Neural progenitor cell (in vitro differentiated cells): ENCODE results near the gene SLC22A23.

Experiments
- EZH2 ChIP-seq: fragments of 200-600 bp; sonication (generic); IDR thresholded peaks from 2 replicates; pipeline ENCODE4 v1.6.1; 2017; ENCODE audit warnings: antibody characterized with exemption, mild to moderate bottlenecking, moderate library complexity
- EZH2phosphoT487 ChIP-seq: fragments of 200-600 bp; sonication (generic); IDR thresholded peaks from 2 replicates; pipeline ENCODE4 v1.6.1; 2017; ENCODE audit warnings: antibody characterized with exemption
- TF ChIP-seq, protein P1 (sequence below): fragments of 200-600 bp; sonication (generic); IDR thresholded peaks from 2 replicates; pipeline ENCODE4 v1.5.1; 2017; ENCODE audit warnings: antibody characterized with exemption, mild to moderate bottlenecking

DNA sequence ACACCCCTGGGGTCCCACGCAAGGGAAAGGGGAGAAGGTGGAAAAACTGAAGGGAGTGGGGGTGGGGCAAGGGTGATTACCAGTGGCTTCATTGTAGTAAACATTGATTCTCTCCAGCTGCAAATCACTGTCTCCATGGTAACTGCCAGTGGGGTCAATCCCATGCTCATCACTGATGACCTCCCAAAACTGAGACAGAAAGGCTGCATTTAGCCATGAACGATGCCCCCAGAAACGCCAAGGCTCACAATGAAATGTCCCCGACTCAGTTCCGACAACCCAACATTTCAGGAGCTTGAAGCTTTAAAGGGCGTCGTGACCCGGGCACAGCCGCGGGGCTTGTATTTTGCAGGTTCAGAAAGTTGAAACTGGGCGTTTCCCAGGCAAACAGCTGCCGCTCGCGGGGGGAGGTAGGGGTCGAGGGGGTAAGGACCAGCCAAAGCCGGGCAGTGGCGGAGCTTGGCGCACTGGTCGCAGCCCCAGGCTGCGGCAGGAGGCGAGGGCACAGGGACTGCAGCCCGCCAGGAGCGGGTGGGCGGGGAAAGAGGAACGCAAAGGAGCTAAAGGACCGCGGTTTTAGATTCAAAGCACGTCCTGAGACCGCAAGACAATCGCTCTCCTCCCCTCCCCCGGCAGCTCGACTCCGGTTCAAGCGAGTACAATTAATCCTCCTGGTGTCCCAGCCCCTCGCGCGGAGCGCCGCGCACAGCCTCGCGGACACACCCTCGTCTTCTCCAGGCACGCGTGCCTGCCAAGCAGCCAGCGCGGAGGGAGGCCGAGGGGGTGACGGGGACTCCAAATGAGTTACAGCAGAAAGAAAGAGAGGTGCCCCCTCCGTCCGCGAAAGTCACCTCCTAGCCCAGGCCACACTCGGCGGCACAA is 230.1 kb downstream of the SLC22A23 start:
- TF ChIP-seq, protein P1, sequence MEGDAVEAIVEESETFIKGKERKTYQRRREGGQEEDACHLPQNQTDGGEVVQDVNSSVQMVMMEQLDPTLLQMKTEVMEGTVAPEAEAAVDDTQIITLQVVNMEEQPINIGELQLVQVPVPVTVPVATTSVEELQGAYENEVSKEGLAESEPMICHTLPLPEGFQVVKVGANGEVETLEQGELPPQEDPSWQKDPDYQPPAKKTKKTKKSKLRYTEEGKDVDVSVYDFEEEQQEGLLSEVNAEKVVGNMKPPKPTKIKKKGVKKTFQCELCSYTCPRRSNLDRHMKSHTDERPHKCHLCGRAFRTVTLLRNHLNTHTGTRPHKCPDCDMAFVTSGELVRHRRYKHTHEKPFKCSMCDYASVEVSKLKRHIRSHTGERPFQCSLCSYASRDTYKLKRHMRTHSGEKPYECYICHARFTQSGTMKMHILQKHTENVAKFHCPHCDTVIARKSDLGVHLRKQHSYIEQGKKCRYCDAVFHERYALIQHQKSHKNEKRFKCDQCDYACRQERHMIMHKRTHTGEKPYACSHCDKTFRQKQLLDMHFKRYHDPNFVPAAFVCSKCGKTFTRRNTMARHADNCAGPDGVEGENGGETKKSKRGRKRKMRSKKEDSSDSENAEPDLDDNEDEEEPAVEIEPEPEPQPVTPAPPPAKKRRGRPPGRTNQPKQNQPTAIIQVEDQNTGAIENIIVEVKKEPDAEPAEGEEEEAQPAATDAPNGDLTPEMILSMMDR, result no peak
- TF ChIP-seq EZH2 (no peak), EZH2phosphoT487 (no peak)
